ENCODE data around the gene HEG1.

Gene HEG1

DNA sequence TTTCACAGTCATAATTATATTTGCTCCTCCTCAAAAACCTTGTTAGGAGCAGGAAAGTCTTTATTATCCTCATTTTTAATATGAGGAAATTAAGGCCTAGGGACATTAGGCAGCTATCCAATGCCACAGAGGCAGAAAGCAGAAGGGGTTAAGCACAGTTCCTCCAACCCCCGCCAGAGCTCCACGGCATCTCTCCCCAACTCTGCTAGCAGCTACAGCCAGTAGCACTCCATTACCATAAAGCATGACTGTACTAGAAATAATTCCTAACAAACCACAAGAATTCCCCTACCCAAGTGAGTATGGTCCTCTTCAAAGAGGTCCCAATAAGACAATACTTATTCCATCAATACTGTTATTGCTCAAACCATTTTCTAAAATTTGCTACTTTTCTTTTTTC lies 9.8 kb downstream of the HEG1 start:
- no peak for DNase-seq

DNA sequence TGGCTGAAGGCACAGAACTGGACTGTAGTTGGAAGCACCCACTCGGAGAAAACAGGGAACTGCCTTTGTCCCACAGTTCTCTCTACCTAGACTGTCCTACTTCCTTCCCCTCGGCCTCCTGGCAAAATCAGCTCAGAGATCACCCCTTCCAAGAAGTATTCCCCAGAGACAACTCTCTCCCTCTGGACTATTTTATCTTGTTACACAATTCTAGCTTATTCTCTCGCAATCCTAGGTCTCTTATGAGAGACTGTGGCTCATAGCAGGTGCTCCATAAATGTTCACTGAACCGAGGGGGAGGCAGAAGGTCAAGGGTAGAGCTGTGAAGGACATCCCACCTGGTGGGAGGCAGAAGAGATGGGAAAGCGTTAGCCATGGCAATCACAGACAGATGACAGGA lies 10.6 kb downstream of the HEG1 start:
- DNase-seq = no peak

DNA sequence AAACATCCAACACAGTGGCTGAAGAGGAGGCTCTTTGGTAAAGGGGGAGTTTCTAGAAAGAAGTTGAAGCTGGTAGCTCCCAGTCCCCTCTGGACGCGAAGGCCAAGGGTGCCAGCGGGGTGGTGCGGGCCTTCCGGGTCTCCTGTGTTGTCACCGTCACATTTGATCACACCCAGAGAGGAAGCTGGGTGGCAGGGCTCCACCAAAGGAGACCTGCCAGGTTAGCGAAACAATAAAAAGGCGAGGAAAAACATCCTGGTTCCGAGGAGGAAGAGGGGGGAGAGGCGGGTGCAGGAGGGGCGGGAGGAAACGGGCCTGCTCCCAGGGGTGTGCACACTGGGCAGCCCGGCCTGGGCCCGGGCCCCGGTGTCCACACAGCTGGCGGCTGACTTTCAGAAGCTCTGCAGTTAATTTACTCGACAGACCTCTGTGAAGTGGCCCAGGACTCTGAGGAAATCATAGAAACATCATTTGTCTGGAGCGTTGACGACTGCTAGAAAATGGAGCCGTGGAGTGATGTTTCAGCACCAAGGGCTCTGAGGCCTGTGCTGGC lies 12.1 kb downstream of the HEG1 start:
- DNase-seq = no peak

DNA sequence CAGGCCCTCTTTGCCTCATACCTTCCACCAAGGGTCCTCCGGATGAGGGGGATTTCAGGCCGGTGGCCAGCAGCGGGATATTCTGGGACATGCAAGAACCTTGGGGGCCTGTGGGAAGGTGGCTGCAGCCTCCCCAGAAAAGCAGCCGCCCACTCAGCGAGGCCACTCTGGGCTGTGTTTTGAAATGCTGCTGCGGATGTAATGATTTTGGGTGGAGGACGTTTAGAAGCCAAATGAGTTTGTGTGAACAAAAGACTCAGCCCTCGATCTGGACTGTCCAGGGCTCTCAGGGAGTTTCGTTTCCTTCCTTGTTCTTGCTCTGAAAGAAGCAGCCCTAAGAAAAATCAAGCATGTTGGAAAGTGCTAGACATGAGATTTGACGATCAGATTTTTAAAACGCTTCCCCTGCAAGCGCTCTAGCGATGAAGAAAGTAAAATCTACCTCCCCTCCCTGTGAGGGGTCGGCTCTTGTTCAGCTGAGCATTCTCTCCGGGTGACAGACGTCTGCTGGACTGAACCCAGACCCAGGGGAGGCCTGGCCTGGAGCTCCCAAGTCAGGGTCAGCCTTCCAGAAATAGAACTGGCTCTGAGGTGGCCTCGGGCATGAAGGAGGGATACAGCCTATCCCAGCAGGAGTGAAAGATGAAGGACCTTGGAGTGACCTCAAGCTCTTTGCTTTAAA lies 12.9 kb downstream of the HEG1 start:
- DNase-seq = no peak

DNA sequence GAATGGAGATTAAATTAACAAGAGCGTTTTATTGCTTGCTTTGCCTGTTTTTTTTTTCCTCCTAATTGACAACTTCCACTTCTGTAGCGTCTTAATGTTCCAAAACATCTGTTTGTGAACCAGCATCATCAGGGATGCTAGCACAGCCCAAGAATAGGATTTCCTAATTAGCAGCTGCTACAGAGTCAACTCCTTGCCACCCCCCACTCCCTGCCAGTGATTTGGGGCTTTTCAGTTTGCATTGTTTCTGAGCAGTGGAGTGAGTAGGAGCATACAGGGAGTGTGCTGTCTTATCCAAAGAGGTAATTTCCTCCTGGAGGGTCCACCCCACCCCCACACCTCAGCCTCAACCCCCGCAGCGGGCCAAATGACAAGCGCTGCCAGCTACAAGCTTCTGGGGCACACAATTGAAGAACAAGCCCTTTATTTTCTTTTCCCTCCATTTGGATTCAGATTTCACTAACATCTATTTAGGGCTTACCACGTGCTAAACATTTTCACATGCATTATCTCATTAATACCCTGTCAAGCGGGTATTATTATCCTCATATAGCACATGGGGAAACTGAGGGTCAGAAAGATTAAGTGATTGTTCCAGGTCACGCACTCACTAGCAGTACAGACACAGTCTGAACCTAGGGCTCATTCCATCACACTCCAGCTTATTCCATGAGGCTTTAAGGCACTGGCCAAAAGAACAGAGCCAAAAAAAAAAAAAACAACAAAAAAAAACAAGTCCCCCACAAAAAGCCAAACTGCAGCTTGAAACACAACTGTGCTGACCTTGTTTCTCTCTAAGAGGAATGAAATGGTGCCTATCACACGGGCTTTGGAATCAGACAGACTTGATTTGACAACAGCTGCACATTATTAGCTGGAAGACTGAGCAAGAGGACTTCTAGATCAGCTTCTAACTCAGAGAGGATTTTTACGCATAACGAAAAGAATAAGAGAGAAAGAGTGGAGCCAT lies 16.4 kb downstream of the HEG1 start:
- no peak for DNase-seq

DNA sequence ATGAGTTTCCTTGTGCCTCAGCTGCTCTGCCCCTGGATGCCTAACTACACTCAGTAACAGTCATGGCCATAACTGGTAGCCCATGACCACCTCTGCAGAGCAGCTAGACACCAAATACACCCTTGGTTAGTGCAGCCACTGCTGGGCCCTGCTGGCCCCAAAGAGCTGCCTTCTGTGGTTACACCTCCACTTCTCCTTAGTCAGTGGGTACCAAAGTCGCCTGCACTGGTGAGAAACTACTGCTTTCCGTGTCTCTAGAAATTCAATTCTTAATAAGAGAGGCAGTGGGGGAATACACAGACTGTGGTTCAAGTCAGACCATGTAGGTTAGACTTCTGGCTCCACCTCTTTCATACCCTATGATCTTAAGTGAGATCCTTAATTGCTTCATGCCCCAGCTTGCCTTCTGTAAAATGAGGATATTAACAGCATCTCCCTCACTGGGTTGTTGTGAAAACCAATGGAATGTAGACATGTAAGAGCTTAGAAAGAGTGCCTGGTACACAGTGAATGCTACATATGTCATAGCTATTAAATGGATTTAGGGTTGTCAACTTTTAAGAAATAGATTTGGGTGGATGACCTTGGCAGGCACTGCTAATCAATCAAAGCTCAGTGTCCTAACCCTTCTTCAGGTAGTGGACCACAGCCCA lies 18.2 kb downstream of the HEG1 start:
- DNase-seq = no peak

DNA sequence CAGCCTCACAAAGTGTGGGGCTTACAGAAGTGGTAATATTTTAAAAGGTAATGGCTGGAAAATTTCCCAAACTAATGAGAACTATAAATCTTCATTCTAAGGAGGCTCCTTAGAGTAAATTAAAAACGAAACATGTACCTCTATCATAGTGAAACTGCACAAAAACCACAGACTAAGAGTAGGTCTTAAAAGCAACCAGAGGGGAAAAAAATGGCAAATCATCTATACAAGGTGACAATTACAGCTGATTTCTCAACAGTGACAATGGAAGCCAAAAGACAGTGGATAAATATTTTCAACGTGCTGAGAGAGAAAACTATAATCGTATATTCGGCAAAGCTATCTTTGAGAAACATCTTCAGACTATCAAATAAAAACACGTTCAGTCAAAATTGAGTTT lies 20.6 kb downstream of the HEG1 start:
- DNase-seq = no peak

DNA sequence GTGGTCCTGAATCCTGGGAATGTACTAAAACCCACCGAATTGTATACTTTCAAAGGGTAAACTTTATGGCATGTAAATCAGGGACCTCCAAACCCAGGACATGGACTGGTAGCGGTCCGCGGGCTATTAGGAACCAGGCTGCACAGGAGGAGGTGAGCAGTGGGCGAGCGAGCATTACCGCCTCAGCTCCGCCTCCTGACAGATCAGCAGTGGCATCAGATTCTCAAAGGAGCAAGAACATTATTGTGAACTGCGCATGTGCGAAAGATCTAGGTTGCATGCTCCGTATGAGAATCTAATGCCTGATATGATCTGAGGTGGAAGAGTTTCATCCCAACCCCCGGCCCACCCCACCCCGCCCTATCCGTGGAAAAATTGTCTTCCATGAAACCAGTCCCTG lies 22.2 kb downstream of the HEG1 start:
- DNase-seq = no peak

DNA sequence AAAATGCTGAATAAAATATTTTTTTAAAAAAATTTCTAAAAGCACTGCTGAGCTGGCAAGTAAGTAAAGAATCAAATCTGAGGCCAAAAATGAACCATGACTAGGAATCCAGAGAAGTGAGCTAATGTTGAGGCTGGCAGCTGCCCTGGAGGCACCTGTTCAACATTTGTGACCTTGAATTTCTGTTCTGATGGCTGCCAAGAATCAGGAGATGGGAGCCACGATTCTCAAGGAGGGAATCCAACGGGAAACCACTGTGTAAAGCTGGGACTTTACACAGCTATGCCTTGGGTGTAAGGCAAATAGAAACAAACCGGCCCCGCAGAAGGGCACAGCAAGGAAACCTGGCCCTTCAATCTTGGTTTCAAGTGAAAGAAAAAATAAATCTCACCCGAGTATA lies 22.7 kb downstream of the HEG1 start:
- no peak for DNase-seq

DNA sequence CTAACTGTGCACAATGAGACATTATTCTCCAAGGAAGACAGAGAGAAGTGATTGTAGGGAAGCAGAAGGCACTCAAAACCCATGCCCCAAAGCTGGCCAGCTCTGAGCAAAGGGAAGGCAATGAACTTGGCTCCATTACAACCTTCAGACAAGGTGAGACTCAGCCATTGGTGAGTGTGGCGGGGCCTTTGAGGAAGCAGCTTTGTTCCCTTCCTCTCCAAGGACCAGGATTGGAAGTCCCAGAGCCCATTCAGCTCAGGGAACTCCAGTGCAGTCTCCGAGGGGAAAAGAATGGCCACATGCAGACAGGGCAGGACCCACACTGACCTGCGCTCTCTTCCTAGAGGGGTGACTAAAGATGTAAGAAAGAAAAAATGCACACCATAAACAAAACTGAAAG lies 23.1 kb downstream of the HEG1 start:
- no peak for DNase-seq

DNA sequence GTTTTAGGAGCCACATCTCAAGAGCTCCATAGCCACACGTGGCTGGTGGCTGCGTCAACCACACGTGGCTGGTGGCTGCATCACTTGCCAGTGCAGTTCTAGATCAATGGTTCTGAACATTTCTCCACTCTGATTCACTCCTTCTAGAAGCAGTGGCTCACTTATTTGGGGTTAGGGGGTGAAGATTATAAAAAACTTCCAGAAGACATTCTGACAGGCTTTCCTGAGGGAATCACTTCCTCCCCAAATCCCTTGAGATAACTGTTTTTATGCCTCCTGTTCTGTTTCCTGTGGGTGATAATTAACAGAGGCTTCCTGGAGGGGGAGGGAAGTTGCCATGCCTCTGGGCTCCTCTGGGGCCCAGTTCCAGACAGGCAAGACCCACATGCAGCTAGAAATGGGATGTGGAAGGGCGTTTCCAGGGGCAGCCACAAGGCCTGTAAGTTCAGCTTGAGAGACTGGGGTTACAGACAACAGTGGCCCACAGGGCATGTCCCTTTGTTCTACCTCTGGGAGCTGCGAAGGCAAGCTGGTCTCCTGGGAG lies 23.6 kb downstream of the HEG1 start:
- no peak for DNase-seq

DNA sequence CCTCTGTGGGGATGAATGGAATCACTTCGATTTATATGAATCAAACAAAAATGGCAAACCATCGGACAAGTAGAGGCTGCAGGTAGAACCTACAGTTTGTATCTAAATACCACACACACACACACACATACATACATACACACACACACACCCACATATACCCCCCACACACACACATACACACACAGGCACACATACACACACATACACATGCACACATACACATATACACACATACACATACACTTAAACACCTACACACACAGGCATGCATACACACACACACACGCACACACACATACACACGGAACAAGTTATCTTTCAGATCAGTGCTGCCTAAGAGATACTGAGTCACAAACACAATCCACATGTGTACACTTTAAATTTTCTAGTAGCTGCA lies 24.3 kb downstream of the HEG1 start:
- DNase-seq = no peak

DNA sequence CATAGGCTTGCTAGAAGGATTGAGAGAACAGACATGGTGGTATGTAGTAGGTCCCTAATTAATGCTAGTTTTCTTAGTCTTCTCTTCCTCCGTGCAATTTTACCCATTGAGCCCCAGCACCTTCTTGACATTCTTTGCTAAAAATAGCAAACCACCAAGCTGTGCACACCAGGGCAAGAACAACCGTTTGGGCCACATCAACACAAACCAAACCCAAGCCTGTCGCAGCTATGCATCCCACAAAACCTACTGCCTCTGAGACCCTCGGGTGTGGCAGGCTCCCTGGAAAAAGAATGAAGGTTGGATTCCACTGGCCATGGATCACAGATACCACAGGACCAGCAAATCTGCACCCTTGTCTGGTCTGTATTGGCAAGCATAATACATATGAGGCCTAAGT lies 27.1 kb downstream of the HEG1 start:
- no peak for DNase-seq

DNA sequence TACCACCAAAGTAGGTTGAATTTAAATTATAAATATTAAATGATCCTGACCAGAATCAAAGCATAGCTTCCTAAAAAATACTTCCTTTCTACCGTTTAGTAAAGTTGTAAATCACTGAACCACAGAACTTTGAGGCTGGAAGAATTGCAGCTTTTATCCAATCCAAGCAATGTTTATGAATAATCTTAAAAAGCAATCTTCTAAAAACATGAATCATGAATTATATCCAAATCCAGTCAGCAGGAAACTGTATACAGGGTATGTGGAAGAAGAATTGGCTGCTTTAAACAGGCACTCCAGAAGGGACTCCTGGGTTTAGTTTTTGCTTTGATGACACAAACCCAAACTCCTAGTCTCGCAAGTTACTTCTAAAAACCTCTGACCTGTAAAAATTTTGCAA lies 30.2 kb downstream of the HEG1 start:
- DNase-seq = no peak

DNA sequence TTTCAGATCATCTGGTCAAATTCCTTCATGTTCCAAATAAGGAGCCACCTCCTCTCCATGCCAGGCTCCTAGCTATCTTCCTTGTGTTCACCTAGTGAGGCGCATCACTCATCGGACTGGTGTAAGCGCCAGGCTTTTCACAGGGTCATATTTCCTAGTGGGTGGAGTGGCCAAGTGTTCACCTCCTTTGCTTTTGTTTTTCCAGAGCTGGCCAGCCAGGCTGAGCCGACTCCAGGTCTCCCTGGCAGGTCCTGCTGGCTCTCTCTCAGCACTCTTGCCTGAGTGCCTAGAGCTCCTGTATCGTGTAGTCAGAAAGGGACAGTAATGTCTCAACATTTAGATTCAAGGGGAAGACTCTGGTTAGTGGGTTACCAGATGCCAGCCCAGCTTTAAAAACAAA lies 31.0 kb downstream of the HEG1 start:
- no peak for DNase-seq

DNA sequence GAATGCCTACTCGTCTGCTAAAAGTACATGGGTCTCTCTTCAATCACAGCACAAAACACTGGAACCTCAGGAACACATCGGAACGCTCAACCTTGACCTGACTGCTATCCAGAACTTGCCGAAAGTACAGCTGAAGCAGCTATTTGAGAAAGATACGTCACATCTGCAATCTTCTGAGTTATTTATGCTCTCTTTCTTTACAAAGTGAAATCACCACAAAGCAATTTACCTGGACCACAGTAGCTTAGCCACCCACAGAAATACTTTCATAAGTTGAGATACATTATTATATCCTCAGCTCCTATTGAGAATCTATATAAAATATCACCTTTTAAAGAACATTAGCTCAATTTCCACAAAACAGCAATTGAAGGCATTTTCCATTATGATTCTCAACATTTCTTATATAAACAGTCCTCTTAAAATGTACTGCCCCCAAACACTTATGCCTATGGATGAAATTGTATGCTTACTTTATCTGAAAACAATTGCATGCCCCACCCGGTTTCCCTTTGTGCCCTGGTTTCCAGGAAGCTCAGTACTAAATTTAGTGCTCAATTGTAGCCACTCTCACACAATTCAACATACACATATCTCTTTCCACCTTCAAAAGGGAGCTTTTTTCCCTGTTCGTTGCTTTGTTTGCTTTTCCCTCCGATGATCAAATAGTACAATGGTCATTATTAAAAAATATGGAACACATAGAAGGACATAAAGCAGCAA lies 31.8 kb downstream of the HEG1 start:
- no peak for DNase-seq

DNA sequence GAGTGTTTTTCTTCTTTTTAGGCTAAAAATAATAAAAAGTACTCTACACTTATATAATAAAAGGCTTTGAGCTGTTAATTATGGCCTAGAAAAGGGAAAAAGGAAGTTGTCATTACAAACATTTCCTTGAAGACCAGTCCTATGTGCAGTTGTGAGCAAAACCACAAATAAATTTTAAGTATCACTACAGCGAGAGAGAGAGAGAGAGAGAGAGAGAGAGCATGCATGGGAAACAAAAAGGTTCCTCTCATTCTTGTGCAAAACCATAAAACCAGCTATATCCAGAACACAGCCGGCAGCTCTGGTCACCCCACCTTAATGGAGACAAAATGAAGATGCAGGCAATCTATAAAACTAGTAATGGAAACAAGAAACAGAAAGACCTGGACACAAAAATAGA lies 33.6 kb downstream of the HEG1 start:
- no peak for DNase-seq

DNA sequence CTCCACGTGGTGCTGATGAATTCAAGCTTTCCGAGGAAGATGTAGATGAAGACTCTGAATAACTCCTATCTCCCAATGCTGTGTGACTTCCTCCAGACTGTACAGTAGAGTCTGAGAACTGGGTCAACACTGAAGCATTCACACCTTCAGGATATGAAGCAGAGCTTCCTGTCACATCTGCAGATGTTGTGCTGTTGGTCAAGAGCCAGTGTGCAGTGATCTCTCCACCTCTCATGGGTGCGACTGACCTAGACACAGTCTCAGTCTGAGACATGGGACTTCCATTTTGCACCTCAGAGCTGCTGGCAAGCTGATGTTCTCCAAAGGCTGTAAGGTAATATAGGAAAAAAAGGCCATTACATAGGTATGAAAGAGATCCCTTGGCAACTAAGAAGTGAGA lies 36.5 kb downstream of the HEG1 start:
- DNase-seq = no peak

DNA sequence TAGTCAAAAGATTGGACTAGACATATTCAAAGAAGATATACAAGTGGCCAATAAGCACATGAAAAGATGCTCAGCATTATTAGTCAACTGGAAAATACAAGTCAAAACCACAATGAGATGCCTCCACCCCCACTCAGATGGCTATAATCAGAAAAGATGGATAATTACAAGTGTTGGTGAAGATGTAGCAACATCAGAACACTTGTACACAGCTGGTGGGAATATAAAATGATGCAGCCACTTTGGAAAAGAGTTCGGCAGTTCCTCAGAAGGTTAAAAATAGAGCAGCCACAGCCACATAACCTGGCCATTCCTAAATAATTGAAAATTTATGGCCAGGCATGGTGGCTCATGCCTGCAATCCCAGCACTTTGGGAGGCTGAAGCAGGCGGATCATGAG lies 38.4 kb downstream of the HEG1 start:
- no peak for DNase-seq

DNA sequence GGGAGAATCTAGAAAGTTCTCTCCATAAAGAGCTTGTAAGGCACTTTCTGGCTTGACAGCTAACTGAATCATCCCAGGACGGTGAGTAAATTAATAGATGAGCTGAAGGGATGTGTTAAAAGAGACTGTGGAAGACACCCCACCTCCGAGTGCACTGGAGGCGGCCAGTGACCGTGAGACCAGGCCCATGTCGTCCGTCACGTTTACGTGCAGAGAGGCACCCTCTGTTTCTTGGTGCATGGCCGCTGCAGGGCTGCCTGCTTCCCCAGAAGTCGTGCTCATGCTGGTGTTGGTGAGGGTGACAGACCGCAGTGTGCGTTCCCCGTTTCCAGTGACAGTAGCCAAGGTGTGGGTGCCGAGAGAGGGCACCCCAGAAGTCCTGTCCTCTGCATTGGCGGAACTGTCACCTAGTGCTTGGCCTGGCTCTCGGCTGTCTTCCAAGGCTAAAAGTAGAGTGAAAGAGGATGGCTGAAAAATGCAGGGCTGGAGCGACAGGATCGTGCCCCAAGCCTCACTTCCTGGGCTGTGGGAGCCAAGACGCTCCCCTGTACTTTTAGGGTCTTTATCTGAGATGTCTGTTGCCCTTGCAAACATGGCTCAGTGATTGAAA lies 41.1 kb downstream of the HEG1 start:
- no peak for DNase-seq

DNA sequence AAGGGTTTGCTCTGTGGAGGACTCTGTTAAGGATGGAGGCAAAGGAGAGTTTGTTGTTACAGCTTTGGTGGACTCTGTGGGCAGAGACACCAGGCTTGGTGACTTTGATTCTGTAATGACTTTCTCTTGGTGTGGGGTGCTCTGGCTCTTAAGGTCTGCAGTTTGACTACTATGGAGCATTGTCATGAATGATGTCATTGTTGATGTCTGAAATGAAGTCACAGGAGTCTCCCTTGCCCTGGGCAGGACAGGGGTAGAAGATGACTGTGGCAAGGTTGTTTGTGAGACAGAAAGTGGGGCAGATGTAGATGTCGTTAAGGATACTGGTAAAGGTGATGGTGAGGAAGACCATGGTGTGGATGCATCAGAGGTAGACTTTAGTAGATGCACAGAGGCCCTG lies 42.7 kb downstream of the HEG1 start:
- no peak for DNase-seq

DNA sequence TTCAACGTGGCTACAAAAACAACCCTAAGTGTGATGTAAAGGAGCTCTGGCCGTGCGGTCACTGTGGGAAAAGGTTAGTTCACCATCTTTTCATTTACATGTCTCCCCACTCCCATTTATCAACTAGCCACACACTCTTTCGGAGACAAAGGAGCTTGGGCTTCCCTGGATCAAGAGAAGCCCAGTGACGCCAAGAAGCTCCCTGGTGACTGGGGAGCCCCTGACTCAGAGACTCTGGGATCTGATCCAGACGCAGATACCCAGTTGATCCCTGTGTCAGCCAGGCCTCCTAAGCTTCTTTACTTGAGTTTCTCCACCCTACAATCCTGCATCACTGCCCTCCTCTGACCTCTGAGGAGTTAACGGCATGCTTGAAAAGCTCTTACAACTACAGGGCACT lies 43.9 kb downstream of the HEG1 start:
- DNase-seq = no peak

Data from KG1 (cell line).